CD4-positive, CD25-positive, alpha-beta regulatory T cell (primary cell): ENCODE data around the gene ATXN2. TPM values are rescaled to one million over a fixed set of nuclear protein-coding genes. Genes with fewer than 3 reads are reported as not detected.
"Not testable (repeated sequence)": the region's sequence is repeated elsewhere in the genome, so short reads cannot be mapped to it uniquely, and the experiment has no call there.

ENCODE experiments used
- ATAC-seq, 2 donors: fragments of 150-1000 bp; cut with Tn5 transposase; one replicate each; pipeline ENCODE4 v1.10.0; 2021; ENCODE audit warnings: low read depth in 2 of 2, moderate number of reproducible peaks in 2 of 2, moderate library complexity in 1 of 2
- DNase-seq, 3 donors: peaks; one replicate each; pipeline versions ENCODE4 v3.0.0 to v3.0.0-alpha.2; 2012 to 2022; ENCODE audit warnings: mixed read lengths in 1 of 3
- H3K27ac ChIP-seq: one replicate; pipeline ENCODE4 v1.7.0; 2013; ENCODE audit warnings: mild to moderate bottlenecking, low read length; ENCODE audit not compliant: insufficient read depth, poor library complexity, severe bottlenecking
- H3K27me3 ChIP-seq: one replicate; pipeline ENCODE4 v1.7.0; 2013; ENCODE audit warnings: low read length; ENCODE audit not compliant: control insufficient read depth, insufficient read depth
- H3K36me3 ChIP-seq: one replicate; pipeline ENCODE4 v1.7.0; 2013; ENCODE audit warnings: mild to moderate bottlenecking, low read length, moderate library complexity; ENCODE audit not compliant: control insufficient read depth, insufficient read depth
- H3K4me1 ChIP-seq: 2 replicates; pipeline ENCODE4 v1.7.0; 2013; ENCODE audit warnings: mild to moderate bottlenecking, low read length; ENCODE audit not compliant: insufficient read depth, control insufficient read depth, poor library complexity, severe bottlenecking
- H3K4me3 ChIP-seq: one replicate; pipeline ENCODE4 v1.7.0; 2013; ENCODE audit warnings: low read depth, mild to moderate bottlenecking, low read length, moderate library complexity
- H3K9me3 ChIP-seq, 2 experiments: 1 replicate in 1 of 2; 2 replicates in 1 of 2; pipeline ENCODE4 v1.7.0; 2013; ENCODE audit warnings: low read length in 2 of 2, mild to moderate bottlenecking in 1 of 2, moderate library complexity in 1 of 2; ENCODE audit not compliant: control insufficient read depth in 2 of 2
- H3K27ac Mint-ChIP-seq, 3 donors: one replicate each; pipeline ENCODE4 v1.8.0; 2020 to 2022; ENCODE audit warnings: mild to moderate bottlenecking in 3 of 3, mixed read lengths in 3 of 3, moderate library complexity in 2 of 3
- H3K27me3 Mint-ChIP-seq: one replicate; pipeline ENCODE4 v1.8.0; 2022; ENCODE audit warnings: mild to moderate bottlenecking, mixed read lengths
- H3K36me3 Mint-ChIP-seq: one replicate; pipeline ENCODE4 v1.8.0; 2020; ENCODE audit warnings: mixed read lengths
- H3K4me1 Mint-ChIP-seq, 4 donors: one replicate each; pipeline ENCODE4 v1.8.0; 2020 to 2022; ENCODE audit warnings: mixed read lengths in 4 of 4, mild to moderate bottlenecking in 1 of 4
- H3K4me3 Mint-ChIP-seq, 4 donors: one replicate each; pipeline ENCODE4 v1.8.0; 2020 to 2022; ENCODE audit warnings: mild to moderate bottlenecking in 4 of 4, mixed read lengths in 4 of 4, moderate library complexity in 3 of 4
- H3K9me3 Mint-ChIP-seq, 7 donors: one replicate each; pipeline ENCODE4 v1.8.0; 2020 to 2022; ENCODE audit warnings: mixed read lengths in 7 of 7, mild to moderate bottlenecking in 3 of 7, moderate library complexity in 2 of 7
- polyA plus RNA-seq, 4 donors: library from polyadenylated mRNA; unstranded; fragments of 300-500 nt; fragmentation: Illumina TruSeq; gene quantifications; one replicate each; pipeline ENCODE4 v1.2.3, GENCODE V29; 2021
- total RNA-seq: library from RNA; stranded (reverse); gene quantifications from one replicate; pipeline ENCODE4 v1.2.3, GENCODE V29; 2022

The ATXN2 gene
- total and polyA plus RNA-seq, 5 donors from 2014 or later: 9.7 to 43.1 (median 14.8) TPM

- peaks cover 18% of the 10 kb centered on the region for H3K27me3 Mint-ChIP-seq
- ATAC-seq: no peak
Observed at GRCh38 chr12:111404362-111405148, 194.6 kb downstream of the ATXN2 start.

DNA sequence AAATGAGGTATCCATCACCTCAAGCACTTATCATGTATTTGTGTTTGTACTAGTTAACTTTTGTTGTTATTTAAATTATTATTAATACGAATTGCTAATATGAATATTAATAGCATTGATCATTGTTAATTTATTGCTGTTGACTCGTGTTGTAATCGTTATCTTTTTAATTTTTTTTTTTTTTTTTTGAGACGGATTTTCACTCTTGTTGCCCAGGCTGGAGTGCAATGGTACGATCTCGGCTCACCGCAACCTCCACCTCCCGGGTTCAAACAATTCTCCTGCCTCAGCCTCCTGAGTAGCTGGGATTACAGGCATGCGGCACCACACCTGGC is 196.7 kb downstream of the ATXN2 start:
- H3K27ac ChIP-seq, H3K4me3 ChIP-seq, H3K27ac Mint-ChIP-seq, DNase-seq, H3K9me3 ChIP-seq, H3K27me3 ChIP-seq, H3K9me3 Mint-ChIP-seq, ATAC-seq, H3K36me3 ChIP-seq, H3K36me3 Mint-ChIP-seq: not testable (repeated sequence)
- peaks cover 12 to 41% (median 24%) of the 10 kb centered on the region in 4 donors for H3K4me1 Mint-ChIP-seq
- peak overlapping the region in 2 of 4 donors; percentile 63 to 94 for H3K4me3 Mint-ChIP-seq
- peaks cover 25% of the 10 kb centered on the region for H3K27me3 Mint-ChIP-seq
- peaks cover 39% of the 10 kb centered on the region for H3K4me1 ChIP-seq

More at GRCh38 chr12:111404362-111405148, 194.6 kb downstream of the ATXN2 start:
- H3K4me3 ChIP-seq: peak overlapping the region; percentile 44
- no peaks in the 10 kb centered on the region for H3K27me3 ChIP-seq
- H3K9me3 ChIP-seq: no peaks in the 10 kb centered on the region
- DNase-seq: peak; percentile 32 to 53 (median 34)
- Mint-ChIP-seq H3K4me3 (peak overlapping the region; percentile 80 to 99 (median 92)), H3K4me1 (peaks cover 12 to 57% (median 34%) of the 10 kb centered on the region in 4 donors), H3K9me3 (no peaks in the 10 kb centered on the region), H3K36me3 (no peaks in the 10 kb centered on the region), H3K27ac (peak overlapping the region; percentile 74 to 84 (median 77))
- peaks cover 60% of the 10 kb centered on the region for H3K4me1 ChIP-seq
- H3K27ac ChIP-seq: peak overlapping the region; percentile 91
- no peaks in the 10 kb centered on the region for H3K36me3 ChIP-seq

Other genes starting within 250 kb of the ATXN2 start
- 2.4 TPM for gene PHETA1, start 230.2 kb downstream of the ATXN2 start, total RNA-seq
- 1 to 10 TPM in 2 of 4 donors, under 1 TPM in 2; 0.34 to 1.3 (median 0.87) TPM for gene PHETA1, start 230.2 kb downstream of the ATXN2 start, polyA plus RNA-seq
- 25.7 TPM for gene SH2B3, start 193.4 kb downstream of the ATXN2 start, total RNA-seq
- 1 to 10 TPM; 1.6 to 5.3 (median 3.8) TPM for gene SH2B3, start 193.4 kb downstream of the ATXN2 start, polyA plus RNA-seq
- gene BRAP, start 86.6 kb upstream of the ATXN2 start, total RNA-seq: 23.7 TPM
- gene BRAP, start 86.6 kb upstream of the ATXN2 start, polyA plus RNA-seq: 10 to 100 TPM; 21.2 to 26.1 (median 25.4) TPM
- gene ACAD10, start 86.7 kb upstream of the ATXN2 start, total RNA-seq: 27.6 TPM
- 10 to 100 TPM in 2 of 4 donors, 1 to 10 TPM in 2; 6.9 to 11.8 (median 10.1) TPM for gene ACAD10, start 86.7 kb upstream of the ATXN2 start, polyA plus RNA-seq
- 1.7 TPM for gene ALDH2, start 167.6 kb upstream of the ATXN2 start, total RNA-seq
- gene ALDH2, start 167.6 kb upstream of the ATXN2 start, polyA plus RNA-seq: under 1 TPM; 0.02 to 0.64 (median 0.19) TPM
- 61.1 TPM for gene MAPKAPK5, start 242.9 kb upstream of the ATXN2 start, total RNA-seq
- gene MAPKAPK5, start 242.9 kb upstream of the ATXN2 start, polyA plus RNA-seq: 10 to 100 TPM; 27.5 to 33.5 (median 32.1) TPM